ENCODE data around the gene NOS1AP.

DNA sequence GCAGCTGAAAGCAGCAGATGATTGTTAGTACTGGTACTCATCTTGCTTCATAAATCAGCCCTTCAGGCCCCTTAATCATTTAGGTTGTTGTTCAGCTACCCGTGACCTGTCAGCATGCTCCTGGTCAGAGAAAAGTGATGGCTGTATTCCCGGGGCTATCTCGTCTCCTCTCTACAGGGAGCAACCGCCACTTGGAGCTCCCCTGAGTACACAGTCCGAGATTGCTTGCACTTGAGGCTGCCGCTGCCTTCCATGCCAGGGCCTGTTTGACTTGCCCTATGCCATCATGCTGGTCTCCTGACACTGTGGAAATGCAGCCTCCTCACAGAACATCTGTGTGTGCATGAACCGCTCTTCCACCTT, 209.6 kb downstream of the NOS1AP start:
- no peak for TF ChIP-seq CTCF (IDR thresholded peaks at IDR 0.05)
- TF ChIP-seq POLR2A (IDR thresholded peaks at IDR 0.05), result no peak
- TF ChIP-seq POLR2AphosphoS5 (IDR thresholded peaks at IDR 0.05; ENCODE audit: insufficient read depth in 1 of 2, low read depth in 1 of 2), result no peak

Data from vagina (tissue), 2 donors.